ENCODE results near the gene NNAT.
"Not testable (repeated sequence)": the region's sequence is repeated elsewhere in the genome, so short reads cannot be mapped to it uniquely, and the experiment has no call there.

NNAT gene

GRCh38 chr20:37524859-37525708 is 4.0 kb downstream of the NNAT start:
- DNase-seq (ENCODE audit: low spot score), result no peak

GRCh38 chr20:37525810-37526209 is 4.8 kb downstream of the NNAT start:
- no peak for DNase-seq (ENCODE audit: low spot score)

GRCh38 chr20:37526238-37526838 is 5.3 kb downstream of the NNAT start:
- DNase-seq (ENCODE audit: low spot score), result no peak

- DNase-seq (ENCODE audit: low spot score), result no peak
These were observed 6.0 kb downstream of the NNAT start for GRCh38 chr20:37526839-37527637.

GRCh38 chr20:37527638-37528445 is 6.8 kb downstream of the NNAT start, which contains the start of gene BLCAP:
TSS of gene BLCAP (minus strand) at chr20:37527876. CDS start at chr20:37519174, 8,702 bp downstream.
- peak; percentile 90 for DNase-seq (ENCODE audit: low spot score)

- DNase-seq (ENCODE audit: low spot score), result no peak
These were observed 7.6 kb downstream of the NNAT start for GRCh38 chr20:37528446-37529213.

GRCh38 chr20:37529214-37529967 is 8.3 kb downstream of the NNAT start:
- no peak for DNase-seq (ENCODE audit: low spot score)

- DNase-seq (ENCODE audit: low spot score), result no peak
These were observed 9.0 kb downstream of the NNAT start for GRCh38 chr20:37529968-37530600.

- DNase-seq (ENCODE audit: low spot score), result no peak
These were observed 9.6 kb downstream of the NNAT start for GRCh38 chr20:37530696-37531095.

- DNase-seq (ENCODE audit: low spot score), result no peak
These were observed 10.8 kb downstream of the NNAT start for GRCh38 chr20:37531856-37532255.

- no peak for DNase-seq (ENCODE audit: low spot score)
These were observed 12.2 kb downstream of the NNAT start for GRCh38 chr20:37533154-37533715.

- DNase-seq (ENCODE audit: low spot score), result peak; percentile 55
These were observed 13.5 kb downstream of the NNAT start for GRCh38 chr20:37534401-37535157.

GRCh38 chr20:37535443-37536132 is 14.5 kb downstream of the NNAT start:
- no peak for DNase-seq (ENCODE audit: low spot score)

- no peak for DNase-seq (ENCODE audit: low spot score)
These were observed 16.5 kb downstream of the NNAT start for GRCh38 chr20:37537505-37537904.

GRCh38 chr20:37538003-37538402 is 17.0 kb downstream of the NNAT start:
- DNase-seq (ENCODE audit: low spot score), result no peak

- DNase-seq (ENCODE audit: low spot score), result no peak
These were observed 18.4 kb downstream of the NNAT start for GRCh38 chr20:37539424-37539823.

- no peak for DNase-seq (ENCODE audit: low spot score)
These were observed 19.0 kb downstream of the NNAT start for GRCh38 chr20:37540001-37540400.

GRCh38 chr20:37540838-37541237 is 19.8 kb downstream of the NNAT start:
- DNase-seq (ENCODE audit: low spot score), result not testable (repeated sequence)

Measured in CD4-positive, alpha-beta T cell treated with Interleukin-6 at 100 ng/mL for 8 hours (primary cell).